CD14-positive monocyte (primary cell): ENCODE data around the gene PARVB. TPM values are rescaled to one million over a fixed set of nuclear protein-coding genes. Genes with fewer than 3 reads are reported as not detected.

Source experiments
- DNase-seq, 3 donors: peaks; one replicate each; pipeline ENCODE4 v3.0.0-alpha.2; 2011 to 2022
- H2AFZ ChIP-seq: 2 replicates; pipeline ENCODE4 v1.6.0; 2012; ENCODE audit warnings: mild to moderate bottlenecking, low read depth, low read length, inconsistent platforms; ENCODE audit not compliant: insufficient read depth, poor library complexity, severe bottlenecking
- H3K27ac ChIP-seq, 2 donors: 1 replicate in 1 of 2; 2 replicates in 1 of 2; pipeline ENCODE4 v1.5.1; 2012 to 2013; ENCODE audit warnings: low read length in 2 of 2, control low read depth in 1 of 2, inconsistent platforms in 1 of 2, low read depth in 1 of 2, mild to moderate bottlenecking in 1 of 2
- H3K27me3 ChIP-seq, 2 donors: one replicate each; pipeline versions ENCODE4 v1.6.0 to v1.6.1; 2011 to 2013; ENCODE audit warnings: low read length in 2 of 2; ENCODE audit not compliant: control insufficient read depth in 2 of 2, insufficient read depth in 2 of 2
- H3K36me3 ChIP-seq, 2 donors: replicated peaks in 1 of 2; 1 replicate in 1 of 2; 2 replicates in 1 of 2; pipeline versions ENCODE4 v1.5.1 to v1.6.1; 2012 to 2013; ENCODE audit warnings: low read length in 2 of 2, control low read depth in 1 of 2, inconsistent platforms in 1 of 2, mild to moderate bottlenecking in 1 of 2; ENCODE audit not compliant: insufficient read depth in 2 of 2, control insufficient read depth in 1 of 2
- H3K4me1 ChIP-seq, 2 donors: 1 replicate in 1 of 2; 2 replicates in 1 of 2; pipeline versions ENCODE4 v1.5.1 to v1.6.1; 2012 to 2013; ENCODE audit warnings: low read length in 2 of 2, control low read depth in 1 of 2, inconsistent platforms in 1 of 2, mild to moderate bottlenecking in 1 of 2, moderate library complexity in 1 of 2; ENCODE audit not compliant: insufficient read depth in 2 of 2, control insufficient read depth in 1 of 2
- H3K4me2 ChIP-seq: replicated peaks from 2 replicates; pipeline ENCODE3; 2012; ENCODE audit warnings: low read length, moderate library complexity, mild to moderate bottlenecking; ENCODE audit not compliant: poor library complexity, severe bottlenecking; ENCODE audit errors: extremely low read depth
- H3K4me3 ChIP-seq, 3 experiments: fragments of 200-600 bp in 1 of 3; sonication (generic) in 1 of 3; replicated peaks in 1 of 3; 1 replicate in 2 of 3; 2 replicates in 1 of 3; pipeline ENCODE4 v1.5.1; 2011 to 2013; ENCODE audit warnings: low read length in 3 of 3, mild to moderate bottlenecking in 3 of 3, control low read depth in 2 of 3, low read depth in 2 of 3, inconsistent platforms in 1 of 3, moderate library complexity in 1 of 3
- H3K79me2 ChIP-seq: 2 replicates; pipeline ENCODE4 v1.6.0; 2012; ENCODE audit warnings: mild to moderate bottlenecking, control low read depth, inconsistent platforms, low read length, moderate library complexity; ENCODE audit not compliant: insufficient read depth
- H3K9ac ChIP-seq: 2 replicates; pipeline ENCODE4 v1.6.0; 2017; ENCODE audit warnings: low read length, mild to moderate bottlenecking; ENCODE audit not compliant: insufficient read depth, poor library complexity, severe bottlenecking
- H3K9me3 ChIP-seq, 2 donors: replicated peaks in 1 of 2; 1 replicate in 1 of 2; 2 replicates in 1 of 2; pipeline versions ENCODE4 v1.5.1 to v1.6.1; 2012 to 2013; ENCODE audit warnings: low read length in 2 of 2, control low read depth in 1 of 2; ENCODE audit not compliant: control insufficient read depth in 1 of 2, insufficient read depth in 1 of 2
- H4K20me1 ChIP-seq: 2 replicates; pipeline ENCODE4 v1.6.0; 2012; ENCODE audit warnings: mild to moderate bottlenecking, low read length, control low read depth, moderate library complexity; ENCODE audit not compliant: insufficient read depth
- H3K27ac Mint-ChIP-seq, 7 donors: one replicate each; pipeline ENCODE4 v1.8.0; 2020; ENCODE audit warnings: mild to moderate bottlenecking in 7 of 7, mixed read lengths in 7 of 7, moderate library complexity in 6 of 7, inconsistent platforms in 2 of 7
- H3K27me3 Mint-ChIP-seq, 3 donors: one replicate each; pipeline ENCODE4 v1.8.0; 2021 to 2022; ENCODE audit warnings: low read depth in 3 of 3, mild to moderate bottlenecking in 3 of 3, mixed read lengths in 3 of 3, moderate library complexity in 3 of 3, inconsistent platforms in 1 of 3
- H3K36me3 Mint-ChIP-seq, 2 donors: one replicate each; pipeline ENCODE4 v1.8.0; 2020; ENCODE audit warnings: mixed read lengths in 2 of 2, inconsistent platforms in 1 of 2, mild to moderate bottlenecking in 1 of 2
- H3K4me1 Mint-ChIP-seq: one replicate; pipeline ENCODE4 v1.8.0; 2020; ENCODE audit warnings: mild to moderate bottlenecking, mixed read lengths
- H3K4me3 Mint-ChIP-seq, 2 donors: one replicate each; pipeline ENCODE4 v1.8.0; 2020; ENCODE audit warnings: mild to moderate bottlenecking in 2 of 2, mixed read lengths in 2 of 2, moderate library complexity in 1 of 2
- H3K9me3 Mint-ChIP-seq, 7 donors: one replicate each; pipeline ENCODE4 v1.8.0; 2020 to 2022; ENCODE audit warnings: mixed read lengths in 7 of 7, mild to moderate bottlenecking in 6 of 7, moderate library complexity in 6 of 7, inconsistent platforms in 2 of 7
- WGBS: methylation state at CpG from one replicate; pipeline ENCODE4 v1.1.5; 2013; ENCODE audit warnings: missing lambda C conversion rate; ENCODE audit not compliant: insufficient coverage; 5-methylcytosine and 5-hydroxymethylcytosine counted together
- intact Hi-C, 2 donors: fragments of 100-400 bp; cut with micrococcal nuclease; formaldehyde crosslinking; loops; one replicate each; pipeline versions ENCODE4 v1.15.0 to v1.15.1; 2023
- polyA plus RNA-seq, 3 donors: library from polyadenylated mRNA; depleted of rRNA in 1 of 3; unstranded in 2 of 3; stranded (reverse) in 1 of 3; fragments of 300-500 nt in 2 of 3; fragments of >200 nt in 1 of 3; fragmentation: Illumina TruSeq in 2 of 3; gene quantifications; 1 replicate in 2 of 3; 2 replicates in 1 of 3; pipeline ENCODE4 v1.2.3, GENCODE V29; 2012 to 2021
- TF ChIP-seq, protein P1 (sequence below): fragments of 200-600 bp; IDR thresholded peaks from one replicate; pipeline ENCODE4 v1.8.0; 2022; ENCODE audit warnings: antibody characterized with exemption, mild to moderate bottlenecking

The PARVB gene
- polyA plus RNA-seq, 3 donors = 13.4 to 38.5 (median 17.9) TPM

- no peaks in the 10 kb centered on the region for H3K79me2 ChIP-seq
- Mint-ChIP-seq H3K27ac (peak overlapping the region in 3 of 7 donors; percentile 26 to 54 (median 45)), H3K36me3 (peaks cover 44 to 73% of the 10 kb centered on the region in 2 donors), H3K4me1 (peaks cover 11% of the 10 kb centered on the region), H3K4me3 (no peak overlapping the region), H3K27me3 (peaks cover 0 to 2% (median 0%) of the 10 kb centered on the region in 3 donors), H3K9me3 (no peaks in the 10 kb centered on the region)
- no peaks in the 10 kb centered on the region for H3K9me3 ChIP-seq
- intact Hi-C loops = no loop called here
- H3K4me1 ChIP-seq = peaks cover 0 to 3% of the 10 kb centered on the region in 2 donors
- 98% methylated on average over 8 of the region's 15 CpGs for WGBS
- H3K36me3 ChIP-seq = peaks cover 36 to 61% of the 10 kb centered on the region in 2 donors
- TF ChIP-seq, protein P1, sequence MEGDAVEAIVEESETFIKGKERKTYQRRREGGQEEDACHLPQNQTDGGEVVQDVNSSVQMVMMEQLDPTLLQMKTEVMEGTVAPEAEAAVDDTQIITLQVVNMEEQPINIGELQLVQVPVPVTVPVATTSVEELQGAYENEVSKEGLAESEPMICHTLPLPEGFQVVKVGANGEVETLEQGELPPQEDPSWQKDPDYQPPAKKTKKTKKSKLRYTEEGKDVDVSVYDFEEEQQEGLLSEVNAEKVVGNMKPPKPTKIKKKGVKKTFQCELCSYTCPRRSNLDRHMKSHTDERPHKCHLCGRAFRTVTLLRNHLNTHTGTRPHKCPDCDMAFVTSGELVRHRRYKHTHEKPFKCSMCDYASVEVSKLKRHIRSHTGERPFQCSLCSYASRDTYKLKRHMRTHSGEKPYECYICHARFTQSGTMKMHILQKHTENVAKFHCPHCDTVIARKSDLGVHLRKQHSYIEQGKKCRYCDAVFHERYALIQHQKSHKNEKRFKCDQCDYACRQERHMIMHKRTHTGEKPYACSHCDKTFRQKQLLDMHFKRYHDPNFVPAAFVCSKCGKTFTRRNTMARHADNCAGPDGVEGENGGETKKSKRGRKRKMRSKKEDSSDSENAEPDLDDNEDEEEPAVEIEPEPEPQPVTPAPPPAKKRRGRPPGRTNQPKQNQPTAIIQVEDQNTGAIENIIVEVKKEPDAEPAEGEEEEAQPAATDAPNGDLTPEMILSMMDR = no peak
- no peak for DNase-seq
- no peak overlapping the region for H3K4me2 ChIP-seq
- H3K27ac ChIP-seq = no peak overlapping the region
- H2AFZ ChIP-seq = no peak overlapping the region
- no peak overlapping the region for H3K9ac ChIP-seq
- no peak overlapping the region for H3K4me3 ChIP-seq
- no peaks in the 10 kb centered on the region for H3K27me3 ChIP-seq
- no peaks in the 10 kb centered on the region for H4K20me1 ChIP-seq
Measured at GRCh38 chr22:44098966-44099530, 74.9 kb downstream of the PARVB start.

DNA sequence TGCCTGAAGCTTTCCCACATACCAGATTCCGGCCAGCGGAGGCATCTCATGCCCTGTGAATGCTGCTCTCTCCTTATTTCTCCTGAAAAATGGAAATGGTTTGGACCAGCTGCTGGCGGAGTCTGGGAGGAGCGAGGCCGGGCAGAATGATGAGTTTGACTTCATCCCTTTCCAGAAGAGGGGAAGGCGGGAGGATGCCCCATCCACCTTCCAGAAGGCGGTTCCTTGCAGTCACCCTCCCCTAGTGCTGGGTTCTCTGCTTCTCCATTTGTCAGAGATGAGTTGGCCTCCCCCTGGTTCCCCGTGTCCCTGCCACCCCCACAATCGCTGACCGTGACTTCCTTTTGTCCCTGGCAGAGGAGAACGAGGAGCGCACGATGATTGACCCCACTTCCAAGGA lies 75.6 kb downstream of the PARVB start:
- intact Hi-C loops = no loop called here
- peaks cover 0 to 2% (median 0%) of the 10 kb centered on the region in 3 donors for H3K27me3 Mint-ChIP-seq

More for the DNA sequence above, 75.6 kb downstream of the PARVB start:
- no peak overlapping the region for H3K9ac ChIP-seq
- no peak overlapping the region for H3K27ac ChIP-seq
- no peaks in the 10 kb centered on the region for H3K9me3 ChIP-seq
- DNase-seq = no peak
- Mint-ChIP-seq H3K4me1 (peaks cover 11% of the 10 kb centered on the region), H3K9me3 (peaks cover 0 to under 1% (median 0%) of the 10 kb centered on the region in 7 donors), H3K27ac (peak overlapping the region in 2 of 7 donors; percentile 23 to 66), H3K4me3 (no peak overlapping the region), H3K36me3 (peaks cover 46 to 74% of the 10 kb centered on the region in 2 donors)
- no peak overlapping the region for H2AFZ ChIP-seq
- no peaks in the 10 kb centered on the region for H3K27me3 ChIP-seq
- no peak overlapping the region for H3K4me2 ChIP-seq
- peaks cover 35 to 61% of the 10 kb centered on the region in 2 donors for H3K36me3 ChIP-seq
- TF ChIP-seq, protein P1 = no peak
- no peaks in the 10 kb centered on the region for H4K20me1 ChIP-seq
- no peak overlapping the region for H3K4me3 ChIP-seq
- H3K4me1 ChIP-seq = peaks cover 0 to 3% of the 10 kb centered on the region in 2 donors
- 95% methylated on average over 4 of the region's 13 CpGs for WGBS
- H3K79me2 ChIP-seq = no peaks in the 10 kb centered on the region
